Muscle layer of colon (tissue), 2 donors: ENCODE results near the gene MMP2.

ENCODE experiments used
- H3K27ac ChIP-seq: one replicate; pipeline ENCODE4 v1.7.0; 2013; ENCODE audit warnings: low read depth, mild to moderate bottlenecking, low read length, moderate library complexity
- H3K27me3 ChIP-seq, 2 donors: one replicate each; pipeline ENCODE4 v1.7.0; 2013; ENCODE audit warnings: low read length in 2 of 2, mild to moderate bottlenecking in 2 of 2; ENCODE audit not compliant: insufficient read depth in 2 of 2, control insufficient read depth in 1 of 2
- H3K36me3 ChIP-seq: one replicate; pipeline ENCODE4 v1.7.0; 2013; ENCODE audit warnings: mild to moderate bottlenecking, low read length; ENCODE audit not compliant: insufficient read depth
- H3K4me1 ChIP-seq: one replicate; pipeline ENCODE4 v1.7.0; 2013; ENCODE audit warnings: mild to moderate bottlenecking, low read length; ENCODE audit not compliant: insufficient read depth
- H3K4me3 ChIP-seq, 2 donors: one replicate each; pipeline ENCODE4 v1.7.0; 2013; ENCODE audit warnings: low read length in 2 of 2, low read depth in 1 of 2, mild to moderate bottlenecking in 1 of 2, moderate library complexity in 1 of 2
- H3K9ac ChIP-seq: one replicate; pipeline ENCODE4 v1.7.0; 2013; ENCODE audit warnings: low read length
- H3K9me3 ChIP-seq: one replicate; pipeline ENCODE4 v1.7.0; 2013; ENCODE audit warnings: mild to moderate bottlenecking, low read length
- donor health status: abdominal sarcoma.
- donor health status: Adenocarcinoma of cecum.

MMP2 gene

DNA sequence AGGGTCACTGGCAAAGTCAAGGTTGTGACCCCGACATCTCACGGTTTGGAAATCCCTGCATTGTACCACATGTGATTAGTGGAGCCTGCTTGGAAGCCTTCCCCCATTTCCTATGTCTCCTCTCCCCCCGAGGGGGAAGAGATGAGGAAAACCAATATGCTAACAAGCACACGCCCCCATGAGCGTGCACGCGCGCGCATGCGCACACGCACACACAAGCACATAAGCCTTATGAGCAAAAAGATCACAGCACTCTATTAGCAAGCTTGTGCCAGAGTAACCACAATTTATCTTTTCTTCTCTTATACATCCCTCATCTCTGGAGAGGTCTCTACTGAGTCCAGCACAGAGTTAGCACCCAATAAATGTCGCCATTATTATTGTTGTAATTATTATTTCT lies 31.8 kb upstream of the MMP2 start:
- Histone ChIP-seq H3K9ac (no peak overlapping the region), H3K27ac (no peak overlapping the region), H3K9me3 (no peaks in the 10 kb centered on the region), H3K27me3 (no peaks in the 10 kb centered on the region), H3K4me1 (no peaks in the 10 kb centered on the region), H3K36me3 (no peaks in the 10 kb centered on the region), H3K4me3 (no peak overlapping the region)

- Histone ChIP-seq H3K27ac (no peak overlapping the region), H3K9me3 (no peaks in the 10 kb centered on the region), H3K27me3 (no peaks in the 10 kb centered on the region), H3K36me3 (no peaks in the 10 kb centered on the region), H3K9ac (no peak overlapping the region), H3K4me3 (no peak overlapping the region), H3K4me1 (no peaks in the 10 kb centered on the region)
Observed at GRCh38 chr16:55452996-55453395, 26.0 kb upstream of the MMP2 start.

DNA sequence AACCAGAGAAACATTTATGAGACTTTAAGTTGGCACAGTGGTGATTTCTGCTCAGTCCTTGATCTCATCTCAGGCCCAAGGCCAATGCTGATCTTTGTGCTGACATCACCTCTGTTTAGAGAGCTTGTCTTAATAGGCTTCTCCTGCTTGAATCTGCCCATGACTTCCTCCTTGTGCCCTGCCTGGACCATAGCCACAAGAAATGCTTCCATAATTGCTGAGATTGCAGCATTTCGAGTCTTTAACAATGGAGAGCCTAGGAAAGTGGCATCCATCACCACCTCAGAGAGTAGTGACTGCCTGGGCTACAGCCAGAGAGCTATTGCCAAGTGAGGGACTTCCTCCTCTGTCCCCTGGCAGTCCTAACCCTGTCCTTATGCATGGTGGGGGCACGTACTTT lies 25.1 kb upstream of the MMP2 start:
- Histone ChIP-seq H3K4me1 (no peaks in the 10 kb centered on the region), H3K9ac (no peak overlapping the region), H3K4me3 (no peak overlapping the region), H3K27me3 (no peaks in the 10 kb centered on the region), H3K27ac (no peak overlapping the region), H3K36me3 (no peaks in the 10 kb centered on the region), H3K9me3 (no peaks in the 10 kb centered on the region)

GRCh38 chr16:55454861-55455260 lies 24.1 kb upstream of the MMP2 start:
- Histone ChIP-seq H3K9ac (no peak overlapping the region), H3K27ac (no peak overlapping the region), H3K9me3 (no peaks in the 10 kb centered on the region), H3K4me3 (no peak overlapping the region), H3K4me1 (no peaks in the 10 kb centered on the region), H3K36me3 (no peaks in the 10 kb centered on the region), H3K27me3 (no peaks in the 10 kb centered on the region)

DNA sequence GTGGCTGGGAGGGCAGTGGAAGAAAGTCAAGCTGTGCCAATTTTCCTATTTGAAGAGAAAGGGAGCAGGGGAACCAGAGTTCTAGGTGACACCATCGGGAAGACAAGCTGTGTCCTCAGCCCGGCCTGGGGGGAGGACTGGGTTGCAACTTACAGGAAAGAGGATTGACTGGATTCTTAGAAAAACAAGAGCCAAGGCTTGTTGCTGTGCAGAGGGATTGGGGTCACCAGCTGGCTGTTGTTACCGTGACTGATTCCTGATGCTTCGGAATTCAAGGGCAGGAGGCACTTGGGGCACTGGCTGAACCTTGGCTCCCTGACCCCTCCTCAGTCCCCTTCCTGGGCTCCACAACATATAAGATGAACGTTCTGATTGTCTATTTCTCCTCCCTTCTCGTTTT lies 16.8 kb upstream of the MMP2 start:
- H3K27ac ChIP-seq: no peak overlapping the region
- no peaks in the 10 kb centered on the region for H3K9me3 ChIP-seq
- H3K4me1 ChIP-seq: no peaks in the 10 kb centered on the region
- H3K4me3 ChIP-seq: no peak overlapping the region
- H3K36me3 ChIP-seq: no peaks in the 10 kb centered on the region
- H3K27me3 ChIP-seq: no peaks in the 10 kb centered on the region
- H3K9ac ChIP-seq: no peak overlapping the region

- Histone ChIP-seq H3K9ac (no peak overlapping the region), H3K4me3 (no peak overlapping the region), H3K27ac (no peak overlapping the region), H3K9me3 (no peaks in the 10 kb centered on the region), H3K27me3 (no peaks in the 10 kb centered on the region), H3K36me3 (no peaks in the 10 kb centered on the region), H3K4me1 (no peaks in the 10 kb centered on the region)
Observed at GRCh38 chr16:55464375-55464774, 14.6 kb upstream of the MMP2 start.

DNA sequence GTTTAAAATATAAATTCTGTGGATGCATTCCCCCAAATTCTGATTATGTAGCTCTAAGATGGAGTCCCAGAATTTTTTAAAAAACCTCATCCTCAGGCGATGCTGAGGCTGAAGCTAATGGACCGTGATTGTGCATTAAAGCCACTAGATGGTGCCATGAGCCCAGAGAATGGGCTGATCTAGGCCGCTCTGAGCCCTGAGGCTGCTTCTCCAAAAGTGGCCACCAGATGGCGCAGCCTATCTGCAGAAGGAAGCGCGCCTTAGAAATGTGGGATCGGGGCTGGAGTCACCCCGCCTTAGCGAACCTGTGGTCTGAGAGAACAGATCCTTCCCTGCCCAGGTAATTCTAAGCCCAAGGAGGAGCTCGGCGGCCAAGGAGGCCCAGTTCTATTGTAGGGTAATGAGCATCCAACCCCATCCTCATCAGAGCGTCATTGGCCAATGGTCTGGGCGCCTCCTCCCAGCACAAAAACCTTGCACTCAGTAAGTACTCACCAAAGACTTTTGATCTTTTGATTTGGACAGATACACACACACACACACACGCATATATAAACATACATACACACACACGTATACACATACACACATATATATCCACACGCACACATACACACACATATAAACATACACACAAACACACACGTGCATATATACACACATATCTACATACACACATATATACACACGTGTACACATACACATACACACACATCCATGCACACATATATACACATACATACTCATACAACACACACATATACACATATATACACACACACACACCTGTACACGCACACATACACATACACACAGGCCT lies 13.7 kb upstream of the MMP2 start:
- no peak overlapping the region for H3K27ac ChIP-seq
- H3K36me3 ChIP-seq: no peaks in the 10 kb centered on the region
- H3K4me3 ChIP-seq: no peak overlapping the region
- H3K4me1 ChIP-seq: no peaks in the 10 kb centered on the region
- H3K9me3 ChIP-seq: no peaks in the 10 kb centered on the region
- no peaks in the 10 kb centered on the region for H3K27me3 ChIP-seq
- H3K9ac ChIP-seq: no peak overlapping the region

- Histone ChIP-seq H3K27ac (no peak overlapping the region), H3K27me3 (no peaks in the 10 kb centered on the region), H3K4me1 (peaks cover 7% of the 10 kb centered on the region), H3K9ac (no peak overlapping the region), H3K9me3 (no peaks in the 10 kb centered on the region), H3K4me3 (no peak overlapping the region), H3K36me3 (no peaks in the 10 kb centered on the region)
Observed at GRCh38 chr16:55466209-55466608, 12.8 kb upstream of the MMP2 start.

DNA sequence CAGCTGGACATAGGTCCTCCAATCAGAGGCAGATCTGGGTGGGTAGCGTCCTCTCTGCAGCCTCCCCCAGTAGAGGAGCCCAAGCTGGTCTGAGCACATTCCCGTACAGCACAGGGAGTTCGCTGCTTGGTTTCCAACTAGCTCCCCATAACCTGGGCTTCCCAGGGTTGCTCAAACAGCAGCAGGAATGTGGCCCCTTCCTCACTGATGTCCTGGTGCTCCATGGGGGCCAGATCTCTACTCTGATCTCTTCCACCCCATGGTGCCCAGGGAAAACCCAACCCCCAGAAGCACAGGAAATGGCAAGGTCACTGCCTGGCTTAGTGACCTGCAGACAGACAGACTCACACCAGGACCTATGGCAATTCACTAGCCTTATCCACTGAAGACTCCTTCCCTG lies 11.1 kb upstream of the MMP2 start:
- H3K36me3 ChIP-seq: no peaks in the 10 kb centered on the region
- no peak overlapping the region for H3K4me3 ChIP-seq
- no peak overlapping the region for H3K9ac ChIP-seq
- peaks cover 8% of the 10 kb centered on the region for H3K4me1 ChIP-seq
- H3K9me3 ChIP-seq: no peaks in the 10 kb centered on the region
- no peak overlapping the region for H3K27ac ChIP-seq
- H3K27me3 ChIP-seq: no peaks in the 10 kb centered on the region

GRCh38 chr16:55468352-55468990 lies 10.5 kb upstream of the MMP2 start:
- Histone ChIP-seq H3K27me3 (no peaks in the 10 kb centered on the region), H3K36me3 (no peaks in the 10 kb centered on the region), H3K4me1 (peaks cover 8% of the 10 kb centered on the region), H3K9ac (no peak overlapping the region), H3K9me3 (no peaks in the 10 kb centered on the region), H3K27ac (no peak overlapping the region), H3K4me3 (no peak overlapping the region)

- Histone ChIP-seq H3K9ac (no peak overlapping the region), H3K9me3 (no peaks in the 10 kb centered on the region), H3K27ac (no peak overlapping the region), H3K27me3 (no peaks in the 10 kb centered on the region), H3K4me1 (peaks cover 8% of the 10 kb centered on the region), H3K4me3 (no peak overlapping the region), H3K36me3 (no peaks in the 10 kb centered on the region)
Observed at GRCh38 chr16:55469821-55470532, 9.0 kb upstream of the MMP2 start.
